ENCODE results near the gene PPP6R2.

GRCh38 chr22:50420015-50420414 lies 76.9 kb downstream of the PPP6R2 start:
- no peak for TF ChIP-seq CTCF (IDR thresholded peaks at IDR 0.05)
- no peak for TF ChIP-seq POLR2AphosphoS5 (IDR thresholded peaks at IDR 0.05)
- no peak for TF ChIP-seq POLR2A (IDR thresholded peaks at IDR 0.05)

Measured in breast epithelium (tissue), 3 donors.